ENCODE measurements around the gene NTNG2.

GRCh38 chr9:132129535-132129934, 32.3 kb upstream of the NTNG2 start:
- TF ChIP-seq EZH2 (IDR thresholded peaks at IDR 0.05; ENCODE audit: borderline replicate concordance, insufficient read depth, low read depth, low read length, poor library complexity, severe bottlenecking): no peak
- TF ChIP-seq CTCF (IDR thresholded peaks at IDR 0.05): no peak
